HepG2 (cell line): ENCODE data around the gene MBTPS1. TPM values are rescaled to one million over a fixed set of nuclear protein-coding genes. Genes with fewer than 3 reads are reported as not detected.

Experiments used
- ATAC-seq: fragments of 200-7000 bp; cut with Tn5 transposase; 3 replicates; pipeline ENCODE4 v1.9.1; 2020; ENCODE audit warnings: mild to moderate bottlenecking, moderate library complexity
- BruUV-seq: library from RNA; stranded (reverse); fragments of 400-500 nt; replicated peaks from 2 replicates; lab custom pipeline; 2021; lab: Mats Ljungman, UMichigan
- CTCF ChIA-PET: fragments of 300-600 bp; formaldehyde crosslinking; extraction: SDS; loops from one replicate; lab custom pipeline; 2021; ENCODE audit warnings: low total read pairs, inconsistent platforms, low intra/inter-chr PET ratio; lab: Yijun Ruan, JAX
- POLR2A ChIA-PET: fragments of 350-600 bp; sonication (Branson Sonifier 250); formaldehyde crosslinking; loops from one replicate; lab custom pipeline; 2020; ENCODE audit warnings: antibody characterized with exemption, inconsistent platforms; lab: Yijun Ruan, JAX
- DNase-seq: peaks from one replicate; pipeline ENCODE4 v3.0.0-alpha.2; 2015; ENCODE audit warnings: low spot score
- FAIRE-seq: peaks from 3 replicates; lab custom pipeline; 2011; peaks lifted over from hg19 to GRCh38; lab: Jason Lieb, UNC
- H2AFZ ChIP-seq: one replicate; pipeline ENCODE4 v1.6.1; 2011; ENCODE audit warnings: low read length, inconsistent platforms
- H3K27ac ChIP-seq: fragments of 300-600 bp; 3 replicates; pipeline ENCODE4 v1.8.0; 2011; ENCODE audit warnings: mixed run types, mild to moderate bottlenecking, mixed read lengths, low read length, inconsistent platforms; ENCODE audit not compliant: insufficient read depth; ENCODE audit errors: extremely low read length
- H3K27me3 ChIP-seq, 2 experiments: fragments of 200-600 bp in 1 of 2; 2 replicates in 1 of 2; 3 replicates in 1 of 2; pipeline versions ENCODE4 v1.6.0 to v1.8.0; 2011; ENCODE audit warnings: low read length in 2 of 2, mild to moderate bottlenecking in 2 of 2, moderate library complexity in 2 of 2, inconsistent platforms in 1 of 2; ENCODE audit not compliant: insufficient read depth in 2 of 2, control insufficient read depth in 1 of 2
- H3K36me3 ChIP-seq, 2 experiments: fragments of 200-600 bp in 1 of 2; replicated peaks in 1 of 2; 2 replicates in 1 of 2; 3 replicates in 1 of 2; pipeline versions ENCODE4 v1.5.1 to v1.8.0; 2011; ENCODE audit warnings: low read length in 2 of 2, inconsistent platforms in 1 of 2; ENCODE audit not compliant: insufficient read depth in 2 of 2, control insufficient read depth in 1 of 2
- H3K4me1 ChIP-seq: 2 replicates; pipeline ENCODE4 v1.5.1; 2012; ENCODE audit warnings: low read length, inconsistent platforms; ENCODE audit not compliant: insufficient read depth
- H3K4me2 ChIP-seq: 2 replicates; pipeline ENCODE4 v1.6.0; 2011; ENCODE audit warnings: low read depth, low read length, inconsistent platforms
- H3K4me3 ChIP-seq, 3 experiments: fragments of 200-600 bp in 1 of 3; sonication (generic), shearing (Covaris generic) in 1 of 3; replicated peaks in 1 of 3; 2 replicates each; pipeline ENCODE4 v1.5.1; 2011 to 2016; ENCODE audit warnings: low read length in 3 of 3, inconsistent platforms in 2 of 3, low read depth in 2 of 3, mild to moderate bottlenecking in 2 of 3, control low read depth in 1 of 3, mixed read lengths in 1 of 3; ENCODE audit not compliant: insufficient read depth in 1 of 3
- H3K79me2 ChIP-seq: one replicate; pipeline ENCODE4 v1.6.1; 2011; ENCODE audit warnings: low read length, inconsistent platforms; ENCODE audit not compliant: insufficient read depth
- H3K9ac ChIP-seq: 2 replicates; pipeline ENCODE4 v1.6.0; 2011; ENCODE audit warnings: mild to moderate bottlenecking, low read depth, low read length, inconsistent platforms; ENCODE audit not compliant: insufficient read depth
- H3K9me3 ChIP-seq: 2 replicates; pipeline ENCODE4 v1.5.1; 2012; ENCODE audit warnings: mild to moderate bottlenecking, low read length
- H4K20me1 ChIP-seq: 2 replicates; pipeline ENCODE4 v1.6.0; 2011; ENCODE audit warnings: inconsistent platforms, mild to moderate bottlenecking, low read length, moderate library complexity; ENCODE audit not compliant: insufficient read depth
- CBX1 ChIP-seq: IDR thresholded peaks from one replicate; pipeline ENCODE4 v1.6.1; 2016; ENCODE audit warnings: antibody characterized with exemption, low read depth
- CENPT ChIP-seq: sonication (generic); formaldehyde crosslinking; IDR thresholded peaks from 2 replicates; pipeline ENCODE4 v1.8.0; 2022; ENCODE audit warnings: low read depth, mild to moderate bottlenecking, moderate library complexity, missing genetic modification reagents
- KLF13 ChIP-seq: sonication (generic); formaldehyde crosslinking; IDR thresholded peaks from 2 replicates; pipeline ENCODE4 v1.4.0; 2020; ENCODE audit warnings: mild to moderate bottlenecking, missing genetic modification reagents
- MAF1 ChIP-seq: sonication (generic); formaldehyde crosslinking; IDR thresholded peaks from 2 replicates; pipeline ENCODE4 v1.5.0; 2020; ENCODE audit warnings: missing genetic modification reagents, borderline replicate concordance
- NFE2L1 ChIP-seq: sonication (generic); formaldehyde crosslinking; IDR thresholded peaks from 2 replicates; pipeline ENCODE4 v1.4.0; 2020; ENCODE audit warnings: missing genetic modification reagents, mild to moderate bottlenecking, borderline replicate concordance
- PAF1 ChIP-seq: IDR thresholded peaks from 2 replicates; pipeline ENCODE4 v1.6.1; 2016; ENCODE audit warnings: missing genetic modification reagents, missing compliant biosample characterization
- SETDB1 ChIP-seq: sonication (generic); formaldehyde crosslinking; IDR thresholded peaks from 2 replicates; pipeline ENCODE4 v1.5.1; 2020; ENCODE audit warnings: missing genetic modification reagents, mild to moderate bottlenecking, borderline replicate concordance
- THAP7 ChIP-seq: sonication (generic); formaldehyde crosslinking; IDR thresholded peaks from 2 replicates; pipeline ENCODE4 v1.8.1; 2023; ENCODE audit warnings: mild to moderate bottlenecking, missing genetic modification reagents
- TMF1 ChIP-seq: sonication (generic); formaldehyde crosslinking; IDR thresholded peaks from 2 replicates; pipeline ENCODE4 v1.8.1; 2022; ENCODE audit warnings: low read depth, missing genetic modification reagents
- ZFP62 ChIP-seq: sonication (generic); formaldehyde crosslinking; IDR thresholded peaks from 2 replicates; pipeline ENCODE4 v1.4.0; 2020; ENCODE audit warnings: missing genetic modification reagents
- ZGPAT ChIP-seq: IDR thresholded peaks from 2 replicates; pipeline ENCODE4 v1.6.1; 2016; ENCODE audit warnings: mild to moderate bottlenecking
- ZNF577 ChIP-seq: sonication (generic); formaldehyde crosslinking; IDR thresholded peaks from 2 replicates; pipeline ENCODE4 v1.4.0; 2020; ENCODE audit warnings: mild to moderate bottlenecking, low read depth, missing genetic modification reagents, borderline replicate concordance
- ZNF614 ChIP-seq: IDR thresholded peaks from 2 replicates; pipeline ENCODE4 v1.6.1; 2018; ENCODE audit warnings: missing biosample characterization, missing genetic modification reagents, inconsistent platforms, borderline replicate concordance
- ZNF616 ChIP-seq: sonication (generic); formaldehyde crosslinking; IDR thresholded peaks from 2 replicates; pipeline ENCODE4 v1.5.0; 2020; ENCODE audit warnings: low read depth, mild to moderate bottlenecking, missing genetic modification reagents
- ZNF652 ChIP-seq: IDR thresholded peaks from 2 replicates; pipeline ENCODE4 v1.6.1; 2016; ENCODE audit warnings: low read depth, borderline replicate concordance
- WGBS: methylation state at CpG from one replicate; pipeline ENCODE4 v1.1.6; 2017; ENCODE audit warnings: low lambda C conversion rate; 5-methylcytosine and 5-hydroxymethylcytosine counted together
- in situ Hi-C: cut with HindIII; loops from 2 replicates; pipeline ENCODE4 v1.10.0; 2017; ENCODE audit warnings: low pct_unique_long_range_greater_than_20kb; ENCODE audit not compliant: extremely low pct_ligation_motif_present
- intact Hi-C: fragments of 100-400 bp; cut with micrococcal nuclease; formaldehyde crosslinking; loops from one replicate; pipeline ENCODE4 v1.10.0; 2022; ENCODE audit not compliant: unreplicated experiment
- polyA plus RNA-seq, 8 experiments: library from polyadenylated mRNA; depleted of rRNA in 3 of 8; stranded (reverse) in 7 of 8; unstranded in 1 of 8; fragments of >200 nt; fragmentation: Illumina TruSeq in 4 of 8; extraction: Trizol in 4 of 8; gene quantifications; 2 replicates each; pipeline versions ENCODE4 v1.2.1 to v1.2.3, GENCODE V29; 2011 to 2016; ENCODE audit warnings: low read depth in 4 of 8, missing spikeins in 1 of 8, mixed read lengths in 1 of 8; ENCODE audit not compliant: insufficient read depth in 1 of 8
- total RNA-seq, 5 experiments: library from RNA; depleted of rRNA; stranded (reverse); fragments of >200 nt; fragmentation: Illumina TruSeq; extraction: Trizol; gene quantifications; 2 replicates each; pipeline ENCODE4 v1.2.3, GENCODE V29; 2016; ENCODE audit warnings: low read depth in 1 of 5
- TF ChIP-seq, protein P1 (sequence below): sonication (generic); formaldehyde crosslinking; IDR thresholded peaks from 2 replicates; pipeline ENCODE4 v1.8.0; 2022; ENCODE audit warnings: missing genetic modification reagents, low read depth, mild to moderate bottlenecking, borderline replicate concordance

The MBTPS1 gene
- total and polyA plus RNA-seq, 2 of the 13 experiments (the other 11 are each of a cell fraction or from before 2014, with no cell fraction given): 56.7 to 91.3 TPM

- H3K4me2 ChIP-seq: no peak overlapping the region
- DNase-seq: no peak
- no peak overlapping the region for H2AFZ ChIP-seq
- BruUV-seq: no TSS peak
- no peak for ATAC-seq
- peaks cover 2% of the 10 kb centered on the region; the same call in 1 of the 2 replicates for H4K20me1 ChIP-seq
- FAIRE-seq: no peak
- TF ChIP-seq ZFP62 (CRISPR knock-in tag) (no peak), THAP7 (no peak), KLF13 (CRISPR knock-in tag) (no peak), ZGPAT (CRISPR knock-in tag) (no peak), ZNF616 (CRISPR knock-in tag) (no peak), SETDB1 (CRISPR knock-in tag) (no peak), TMF1 (CRISPR knock-in tag) (no peak), ZNF652 (CRISPR knock-in tag) (no peak), ZNF577 (no peak), CENPT (CRISPR knock-in tag) (no peak), ZNF614 (CRISPR knock-in tag) (no peak), CBX1 (no peak), MAF1 (no peak), NFE2L1 (no peak), PAF1 (CRISPR knock-in tag) (no peak)
- TF ChIP-seq, protein P1, sequence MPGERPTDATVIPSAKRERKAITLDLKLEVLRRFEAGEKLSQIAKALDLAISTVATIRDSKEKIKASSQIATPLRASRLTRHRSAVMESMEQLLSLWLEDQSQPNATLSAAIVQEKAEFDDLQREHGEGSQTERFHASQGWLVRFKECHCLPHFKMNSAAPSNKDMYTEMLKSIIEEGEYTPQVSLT: no peak
- H3K36me3 ChIP-seq: 0 out of 5 replicates have a peak, but pooled peaks cover 0 to 2% of the 10 kb centered on the region in 2 experiments
- no peaks in the 10 kb centered on the region for H3K9me3 ChIP-seq
- POLR2A ChIA-PET: interaction anchor here (8.6 kb wide), 1 partner anchor 19 kb away, joined by 142 read pairs; the partner anchor contains the start of gene MBTPS1
- peaks cover 59% of the 10 kb centered on the region for H3K79me2 ChIP-seq
- CTCF ChIA-PET: no interaction called here
- H3K4me3 ChIP-seq: no peak overlapping the region
- WGBS: 97% methylated on average over 11 of the region's 11 CpGs
- H3K4me1 ChIP-seq: peaks cover 70% of the 10 kb centered on the region
- no peaks in the 10 kb centered on the region for H3K27me3 ChIP-seq
- in situ Hi-C loops: no loop called here
- H3K27ac ChIP-seq: peak overlapping the region; percentile 2
- no peak overlapping the region for H3K9ac ChIP-seq
- intact Hi-C loops: no loop called here
Measured at GRCh38 chr16:84136331-84137125, 19.8 kb upstream of the MBTPS1 start.
